HG03378 (cell line): ENCODE results near the gene PTN.

ENCODE experiments used
- ATAC-seq: cut with Tn5 transposase; IDR thresholded peaks from one replicate; pipeline ENCODE4 v1.9.1; 2021; ENCODE audit warnings: mild to moderate bottlenecking, moderate library complexity; ENCODE audit not compliant: unreplicated experiment

Gene PTN

GRCh38 chr7:137324796-137325696 lies 18.5 kb downstream of the PTN start:
- ATAC-seq = no peak

- ATAC-seq = no peak
Observed at GRCh38 chr7:137316648-137317353, 26.7 kb downstream of the PTN start.

GRCh38 chr7:137313201-137313600 lies 30.3 kb downstream of the PTN start:
- ATAC-seq = no peak

GRCh38 chr7:137306748-137307147 lies 36.8 kb downstream of the PTN start:
- no peak for ATAC-seq

- no peak for ATAC-seq
Observed at GRCh38 chr7:137305901-137306621, 37.5 kb downstream of the PTN start.

- no peak for ATAC-seq
Observed at GRCh38 chr7:137304624-137305235, 38.8 kb downstream of the PTN start.

- no peak for ATAC-seq
Observed at GRCh38 chr7:137304165-137304564, 39.4 kb downstream of the PTN start.

GRCh38 chr7:137302081-137302480 lies 41.5 kb downstream of the PTN start:
- no peak for ATAC-seq

GRCh38 chr7:137298464-137298794 lies 45.1 kb downstream of the PTN start:
- ATAC-seq = no peak

GRCh38 chr7:137297551-137298463 lies 45.7 kb downstream of the PTN start:
- no peak for ATAC-seq

GRCh38 chr7:137296576-137296975 lies 47.0 kb downstream of the PTN start:
- no peak for ATAC-seq

GRCh38 chr7:137295739-137296324 lies 47.7 kb downstream of the PTN start:
- no peak for ATAC-seq

- ATAC-seq = no peak
Observed at GRCh38 chr7:137289101-137289500, 54.4 kb downstream of the PTN start.

- no peak for ATAC-seq
Observed at GRCh38 chr7:137287651-137288258, 55.8 kb downstream of the PTN start.

- ATAC-seq = no peak
Observed at GRCh38 chr7:137283153-137283552, 60.4 kb downstream of the PTN start.

- no peak for ATAC-seq
Observed at GRCh38 chr7:137282043-137282442, 61.5 kb downstream of the PTN start.

GRCh38 chr7:137276189-137276588 lies 67.3 kb downstream of the PTN start:
- ATAC-seq = no peak

GRCh38 chr7:137272249-137272648 lies 71.3 kb downstream of the PTN start:
- no peak for ATAC-seq

- no peak for ATAC-seq
Observed at GRCh38 chr7:137269240-137269639, 74.3 kb downstream of the PTN start.
